HepG2 (cell line): ENCODE results near the gene CBX2. TPM values are rescaled to one million over a fixed set of nuclear protein-coding genes. Genes with fewer than 3 reads are reported as not detected.

Experiments used
- ATF6 ChIP-seq: sonication (generic); formaldehyde crosslinking; conservative IDR thresholded peaks from 2 replicates; pipeline ENCODE4 v1.4.0; 2020; ENCODE audit warnings: missing genetic modification reagents
- HINFP ChIP-seq: sonication (generic); formaldehyde crosslinking; IDR thresholded peaks from 2 replicates; pipeline ENCODE4 v1.4.0; 2020; ENCODE audit warnings: low read depth, mild to moderate bottlenecking, missing genetic modification reagents
- JUND ChIP-seq: sonication (generic); formaldehyde crosslinking; IDR thresholded peaks from 2 replicates; pipeline ENCODE4 v1.8.0; 2022; ENCODE audit warnings: mild to moderate bottlenecking, missing genetic modification reagents
- MYNN ChIP-seq: sonication (generic); formaldehyde crosslinking; IDR thresholded peaks from 2 replicates; pipeline ENCODE4 v1.4.0; 2020; ENCODE audit warnings: mild to moderate bottlenecking, low read depth, missing genetic modification reagents
- PRDM4 ChIP-seq: sonication (generic); formaldehyde crosslinking; IDR thresholded peaks from 2 replicates; pipeline ENCODE4 v1.9.0; 2021; ENCODE audit warnings: missing genetic modification reagents, borderline replicate concordance
- SIX4 ChIP-seq: sonication (generic); formaldehyde crosslinking; IDR thresholded peaks from 2 replicates; pipeline ENCODE4 v1.4.0; 2020; ENCODE audit warnings: missing genetic modification reagents
- SMAD1 ChIP-seq: sonication (generic); formaldehyde crosslinking; IDR thresholded peaks from 2 replicates; pipeline ENCODE4 v1.4.0; 2020; ENCODE audit warnings: missing genetic modification reagents, low read depth, mild to moderate bottlenecking, borderline replicate concordance
- STAG1 ChIP-seq: sonication (generic); formaldehyde crosslinking; IDR thresholded peaks from 2 replicates; pipeline ENCODE4 v1.4.0; 2020; ENCODE audit warnings: missing genetic modification reagents
- TIGD3 ChIP-seq: sonication (generic); formaldehyde crosslinking; IDR thresholded peaks from 2 replicates; pipeline ENCODE4 v1.5.1; 2020; ENCODE audit warnings: mild to moderate bottlenecking, missing genetic modification reagents, borderline replicate concordance
- ZBTB43 ChIP-seq: sonication (generic); formaldehyde crosslinking; conservative IDR thresholded peaks from 2 replicates; pipeline ENCODE4 v1.4.0; 2020; ENCODE audit warnings: missing genetic modification reagents
- ZFP82 ChIP-seq: sonication (generic); formaldehyde crosslinking; IDR thresholded peaks from 2 replicates; pipeline ENCODE4 v1.5.1; 2020; ENCODE audit warnings: mild to moderate bottlenecking, missing genetic modification reagents, borderline replicate concordance
- ZNF234 ChIP-seq: sonication (generic); formaldehyde crosslinking; conservative IDR thresholded peaks from 2 replicates; pipeline ENCODE4 v1.5.1; 2020; ENCODE audit warnings: mild to moderate bottlenecking, missing genetic modification reagents
- ZNF296 ChIP-seq: sonication (generic); formaldehyde crosslinking; conservative IDR thresholded peaks from 2 replicates; pipeline ENCODE4 v1.5.0; 2020; ENCODE audit warnings: mild to moderate bottlenecking, missing genetic modification reagents
- ZNF446 ChIP-seq: sonication (generic); formaldehyde crosslinking; IDR thresholded peaks from 2 replicates; pipeline ENCODE4 v1.5.0; 2020; ENCODE audit warnings: mild to moderate bottlenecking, missing genetic modification reagents
- ZNF576 ChIP-seq: sonication (generic); formaldehyde crosslinking; IDR thresholded peaks from 2 replicates; pipeline ENCODE4 v1.4.0; 2020; ENCODE audit warnings: mild to moderate bottlenecking, missing genetic modification reagents
- ZNF709 ChIP-seq: sonication (generic); formaldehyde crosslinking; IDR thresholded peaks from 2 replicates; pipeline ENCODE4 v1.5.0; 2020; ENCODE audit warnings: mild to moderate bottlenecking, missing genetic modification reagents
- ZSCAN20 ChIP-seq: sonication (generic); formaldehyde crosslinking; IDR thresholded peaks from 2 replicates; pipeline ENCODE4 v1.4.0; 2020; ENCODE audit warnings: missing genetic modification reagents, mild to moderate bottlenecking, borderline replicate concordance
- polyA plus RNA-seq, 8 experiments: library from polyadenylated mRNA; depleted of rRNA in 3 of 8; stranded (reverse) in 7 of 8; unstranded in 1 of 8; fragments of >200 nt; fragmentation: Illumina TruSeq in 4 of 8; extraction: Trizol in 4 of 8; gene quantifications; 2 replicates each; pipeline versions ENCODE4 v1.2.1 to v1.2.3, GENCODE V29; 2011 to 2016; ENCODE audit warnings: low read depth in 4 of 8, missing spikeins in 1 of 8, mixed read lengths in 1 of 8; ENCODE audit not compliant: insufficient read depth in 1 of 8
- total RNA-seq, 5 experiments: library from RNA; depleted of rRNA; stranded (reverse); fragments of >200 nt; fragmentation: Illumina TruSeq; extraction: Trizol; gene quantifications; 2 replicates each; pipeline ENCODE4 v1.2.3, GENCODE V29; 2016; ENCODE audit warnings: low read depth in 1 of 5

CBX2 gene
- total and polyA plus RNA-seq, 2 of the 13 experiments (the other 11 are each of a cell fraction or from before 2014, with no cell fraction given) = 14.5 to 31.1 TPM

- TF ChIP-seq ZNF234 (CRISPR knock-in tag) (no peak), HINFP (no peak), ZNF296 (CRISPR knock-in tag) (no peak), ZFP82 (CRISPR knock-in tag) (no peak), STAG1 (CRISPR knock-in tag) (peak; percentile 72), ZNF709 (CRISPR knock-in tag) (no peak), ZBTB43 (CRISPR knock-in tag) (no peak), ZNF446 (no peak), ZSCAN20 (no peak), ATF6 (CRISPR knock-in tag) (no peak), JUND (CRISPR knock-in tag) (no peak), TIGD3 (CRISPR knock-in tag) (no peak), MYNN (CRISPR knock-in tag) (peak; percentile 8; the same call in 1 of the 2 replicates), ZNF576 (CRISPR knock-in tag) (no peak), SMAD1 (CRISPR knock-in tag) (no peak), PRDM4 (CRISPR knock-in tag) (no peak), SIX4 (no peak)
These were observed 11.3 kb downstream of the CBX2 start (continued) for GRCh38 chr17:79788989-79789942.
